ENCODE measurements around the gene LMX1B.

The LMX1B gene

GRCh38 chr9:126705767-126706697 is 92.3 kb downstream of the LMX1B start:
- no peak overlapping the region for H3K27ac ChIP-seq (ENCODE audit: extremely low read depth, low read depth, low read length)
- no peaks in the 10 kb centered on the region for H3K36me3 ChIP-seq (ENCODE audit: control insufficient read depth in 2 of 2, insufficient read depth in 1 of 2, low read length in 2 of 2)
- H3K9me3 ChIP-seq (ENCODE audit: control insufficient read depth, insufficient read depth, low read depth, low read length), result no peaks in the 10 kb centered on the region
- ChIA-PET CTCF (interaction anchor here (0.5 to 9.8 kb wide), 64 partner anchors 8 to 1437 kb away, joined by 3 to 373 read pairs (median 4); partner anchors contain the start of genes LMX1B, RALGPS1 and ZBTB43), POLR2A (interaction anchor here (0.8 to 2.5 kb wide), 7 partner anchors 14 to 92 kb away, joined by 3 to 13 read pairs (median 5); partner anchors contain the start of gene LMX1B)
- TF ChIP-seq KLF10 (tag by site-specific recombination; IDR thresholded peaks at IDR 0.05), result no peak
- peak; percentile 49; the same call in 1 of the 2 replicates for TF ChIP-seq ZBTB17 (tag by site-specific recombination; IDR thresholded peaks at IDR 0.05)
- peak; percentile 13; the same call in 1 of the 2 replicates for TF ChIP-seq ZNF654 (tag by site-specific recombination; IDR thresholded peaks at IDR 0.05; ENCODE audit: low read depth)
- no peak for TF ChIP-seq REPIN1 (tag by site-specific recombination; IDR thresholded peaks at IDR 0.05; ENCODE audit: low read depth)
- no peak for TF ChIP-seq ZNF223 (tag by site-specific recombination; IDR thresholded peaks at IDR 0.05)
- peak; percentile 73 for TF ChIP-seq CTCF (tag by site-specific recombination; IDR thresholded peaks at IDR 0.05)
- TF ChIP-seq ZNF202 (tag by site-specific recombination; IDR thresholded peaks at IDR 0.05; ENCODE audit: borderline replicate concordance), result no peak
- TF ChIP-seq ZNF658 (tag by site-specific recombination; IDR thresholded peaks at IDR 0.05), result no peak
- 0 out of 2 replicates have a peak, but pooled peaks have one; percentile 18 for TF ChIP-seq GLIS2 (tag by site-specific recombination; IDR thresholded peaks at IDR 0.05)
- TF ChIP-seq ZNF2 (tag by site-specific recombination; IDR thresholded peaks at IDR 0.05), result 0 out of 2 replicates have a peak, but pooled peaks have one; percentile 23
- H3K4me1 ChIP-seq (ENCODE audit: control insufficient read depth, insufficient read depth, low read length), result no peaks in the 10 kb centered on the region
- no peak overlapping the region for H3K4me3 ChIP-seq (ENCODE audit: low read depth, low read length)

GRCh38 chr9:126706698-126707053 is 92.9 kb downstream of the LMX1B start:
- no peaks in the 10 kb centered on the region for H3K4me1 ChIP-seq (ENCODE audit: control insufficient read depth, insufficient read depth, low read length)
- TF ChIP-seq ZNF362 (tag by site-specific recombination; IDR thresholded peaks at IDR 0.05) (no peak), ZNF660 (tag by site-specific recombination; IDR thresholded peaks at IDR 0.05) (no peak), INSM2 (tag by site-specific recombination; IDR thresholded peaks at IDR 0.05) (no peak), BCL11B (tag by site-specific recombination; IDR thresholded peaks at IDR 0.05; ENCODE audit: low read depth) (no peak), ZNF302 (tag by site-specific recombination; IDR thresholded peaks at IDR 0.05; ENCODE audit: low read depth) (no peak)
- ChIA-PET POLR2A (interaction anchor here (1.0 to 2.5 kb wide), 4 partner anchors 13 to 75 kb away, joined by 3 to 13 read pairs (median 6); no protein-coding TSS in a partner anchor), CTCF (interaction anchor here (0.6 to 9.8 kb wide), 39 partner anchors 9 to 1436 kb away, joined by 3 to 373 read pairs (median 5); partner anchors contain the start of genes LMX1B and ZBTB43)
- no peak overlapping the region for H3K27ac ChIP-seq (ENCODE audit: extremely low read depth, low read depth, low read length)
- H3K4me3 ChIP-seq (ENCODE audit: low read depth, low read length), result no peak overlapping the region
- H3K9me3 ChIP-seq (ENCODE audit: control insufficient read depth, insufficient read depth, low read depth, low read length), result no peaks in the 10 kb centered on the region
- H3K36me3 ChIP-seq (ENCODE audit: control insufficient read depth in 2 of 2, insufficient read depth in 1 of 2, low read length in 2 of 2), result no peaks in the 10 kb centered on the region

- CTCF ChIA-PET, result interaction anchor here (0.6 to 9.8 kb wide), 37 partner anchors 9 to 1436 kb away, joined by 3 to 373 read pairs (median 5); partner anchors contain the start of genes LMX1B and ZBTB43
- POLR2A ChIA-PET, result interaction anchor here (1.0 to 2.5 kb wide), 3 partner anchors 12 to 75 kb away, joined by 3 to 13 read pairs (median 6); no protein-coding TSS in a partner anchor
- H3K4me3 ChIP-seq (ENCODE audit: low read depth, low read length), result no peak overlapping the region
- H3K36me3 ChIP-seq (ENCODE audit: control insufficient read depth in 2 of 2, insufficient read depth in 1 of 2, low read length in 2 of 2), result no peaks in the 10 kb centered on the region
- H3K27ac ChIP-seq (ENCODE audit: extremely low read depth, low read depth, low read length), result no peak overlapping the region
- no peaks in the 10 kb centered on the region for H3K9me3 ChIP-seq (ENCODE audit: control insufficient read depth, insufficient read depth, low read depth, low read length)
- H3K4me1 ChIP-seq (ENCODE audit: control insufficient read depth, insufficient read depth, low read length), result no peaks in the 10 kb centered on the region
- TF ChIP-seq HOXD13 (CRISPR knock-in tag; IDR thresholded peaks at IDR 0.05; ENCODE audit: borderline replicate concordance), result no peak
- TF ChIP-seq ZNF645 (tag by site-specific recombination; IDR thresholded peaks at IDR 0.05), result no peak
- no peak for TF ChIP-seq YY1 (tag by site-specific recombination; IDR thresholded peaks at IDR 0.05)
- TF ChIP-seq ZNF488 (tag by site-specific recombination; IDR thresholded peaks at IDR 0.05), result no peak
- no peak for TF ChIP-seq ZBTB1 (tag by site-specific recombination; IDR thresholded peaks at IDR 0.05)
- no peak for TF ChIP-seq ZNF280C (tag by site-specific recombination; IDR thresholded peaks at IDR 0.05)
Observed at GRCh38 chr9:126707083-126707482, 93.4 kb downstream of the LMX1B start.

All from HEK293 (cell line).